HG03196 (cell line): ENCODE measurements around the gene SLC26A5.
"Not testable (repeated sequence)": the region's sequence is repeated elsewhere in the genome, so short reads cannot be mapped to it uniquely, and the experiment has no call there.

Experiments used
- ATAC-seq: cut with Tn5 transposase; IDR thresholded peaks from one replicate; pipeline ENCODE4 v1.9.1; 2021; ENCODE audit not compliant: unreplicated experiment

SLC26A5 gene, protein sequence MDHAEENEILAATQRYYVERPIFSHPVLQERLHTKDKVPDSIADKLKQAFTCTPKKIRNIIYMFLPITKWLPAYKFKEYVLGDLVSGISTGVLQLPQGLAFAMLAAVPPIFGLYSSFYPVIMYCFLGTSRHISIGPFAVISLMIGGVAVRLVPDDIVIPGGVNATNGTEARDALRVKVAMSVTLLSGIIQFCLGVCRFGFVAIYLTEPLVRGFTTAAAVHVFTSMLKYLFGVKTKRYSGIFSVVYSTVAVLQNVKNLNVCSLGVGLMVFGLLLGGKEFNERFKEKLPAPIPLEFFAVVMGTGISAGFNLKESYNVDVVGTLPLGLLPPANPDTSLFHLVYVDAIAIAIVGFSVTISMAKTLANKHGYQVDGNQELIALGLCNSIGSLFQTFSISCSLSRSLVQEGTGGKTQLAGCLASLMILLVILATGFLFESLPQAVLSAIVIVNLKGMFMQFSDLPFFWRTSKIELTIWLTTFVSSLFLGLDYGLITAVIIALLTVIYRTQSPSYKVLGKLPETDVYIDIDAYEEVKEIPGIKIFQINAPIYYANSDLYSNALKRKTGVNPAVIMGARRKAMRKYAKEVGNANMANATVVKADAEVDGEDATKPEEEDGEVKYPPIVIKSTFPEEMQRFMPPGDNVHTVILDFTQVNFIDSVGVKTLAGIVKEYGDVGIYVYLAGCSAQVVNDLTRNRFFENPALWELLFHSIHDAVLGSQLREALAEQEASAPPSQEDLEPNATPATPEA

DNA sequence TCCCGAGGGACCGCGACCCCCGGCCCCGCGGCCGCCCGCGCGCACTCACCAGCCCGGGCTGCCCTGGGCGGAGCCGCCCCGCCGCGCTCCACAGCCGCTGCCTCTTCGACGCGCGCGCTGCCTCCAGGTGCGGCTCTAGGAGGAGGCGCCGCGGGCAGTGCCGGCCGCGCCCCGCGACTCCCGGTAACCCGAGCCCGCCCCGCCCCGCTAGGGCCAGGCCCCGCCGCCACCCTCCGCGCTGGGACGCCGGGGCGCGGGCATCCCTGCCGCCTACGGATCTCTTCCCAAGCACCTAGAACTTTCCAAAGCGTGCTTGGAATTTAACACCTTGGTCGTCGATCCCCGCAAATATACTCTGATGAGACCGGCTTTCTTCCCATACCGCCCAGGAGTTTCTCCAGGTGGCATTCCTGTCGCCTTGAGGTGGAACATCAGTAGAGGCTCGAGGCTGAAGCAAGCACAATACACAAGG lies at the start of gene SLC26A5:
Gene SLC26A5 (minus strand): TSS at position 159 of the 472 bp plus-strand sequence. CDS start 24,693 bp downstream, outside the sequence.
- no peak for ATAC-seq

DNA sequence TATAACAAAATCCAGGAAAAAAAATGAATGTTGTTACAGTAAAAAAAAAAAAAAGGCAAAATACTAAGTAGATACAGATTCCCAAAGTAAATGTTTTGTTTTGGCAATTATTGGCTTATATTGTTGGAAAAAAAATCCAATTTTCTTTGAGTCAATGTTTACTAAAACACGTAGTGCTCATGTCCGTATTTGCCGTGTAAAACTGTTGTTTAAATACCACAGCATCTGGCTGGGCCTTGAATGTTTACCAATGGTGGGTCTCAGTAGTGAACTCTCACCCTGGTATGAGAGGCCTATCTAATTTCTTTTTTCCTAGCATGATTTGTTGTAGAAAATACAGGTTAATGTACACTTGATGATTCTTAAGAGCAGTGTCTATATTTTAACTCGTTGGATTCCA lies 41.4 kb upstream of the SLC26A5 start:
- ATAC-seq, result no peak

DNA sequence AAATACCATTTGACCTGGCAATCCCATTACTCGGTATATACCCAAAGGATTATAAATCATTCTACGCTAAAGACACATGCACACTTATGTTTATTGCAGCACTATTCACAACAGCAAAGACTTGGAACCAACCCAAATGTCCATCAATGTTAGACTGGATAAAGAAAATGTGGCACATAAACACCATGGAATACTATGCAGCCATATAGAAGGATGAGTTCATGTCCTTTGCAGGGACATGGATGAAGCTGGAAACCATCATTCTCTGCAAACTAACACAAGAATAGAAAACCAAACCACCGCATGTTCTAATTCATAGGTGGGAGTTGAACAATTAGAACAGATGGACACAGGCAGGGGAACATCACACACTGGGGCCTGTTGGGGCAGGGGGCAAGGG lies 40.9 kb upstream of the SLC26A5 start:
- not testable (repeated sequence) for ATAC-seq

DNA sequence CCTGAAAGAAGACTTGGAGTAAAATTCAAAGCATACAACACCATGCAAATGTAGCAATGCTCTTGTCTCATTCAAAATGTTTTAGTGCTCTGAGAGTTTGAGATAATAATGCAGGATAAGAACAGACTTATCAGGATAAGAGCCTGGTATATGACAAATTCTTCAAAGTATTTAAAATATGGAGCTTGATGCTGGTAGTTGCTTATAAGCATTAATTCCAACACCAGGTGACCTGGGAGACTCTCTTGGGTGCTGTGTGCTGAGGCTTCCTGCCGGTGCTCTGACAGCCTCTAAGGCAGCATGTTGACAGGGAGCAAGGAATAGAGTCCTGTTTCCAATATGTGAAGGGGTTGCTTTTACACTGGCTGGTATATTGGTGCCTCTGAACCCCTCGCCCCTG lies 34.8 kb upstream of the SLC26A5 start:
- no peak for ATAC-seq

DNA sequence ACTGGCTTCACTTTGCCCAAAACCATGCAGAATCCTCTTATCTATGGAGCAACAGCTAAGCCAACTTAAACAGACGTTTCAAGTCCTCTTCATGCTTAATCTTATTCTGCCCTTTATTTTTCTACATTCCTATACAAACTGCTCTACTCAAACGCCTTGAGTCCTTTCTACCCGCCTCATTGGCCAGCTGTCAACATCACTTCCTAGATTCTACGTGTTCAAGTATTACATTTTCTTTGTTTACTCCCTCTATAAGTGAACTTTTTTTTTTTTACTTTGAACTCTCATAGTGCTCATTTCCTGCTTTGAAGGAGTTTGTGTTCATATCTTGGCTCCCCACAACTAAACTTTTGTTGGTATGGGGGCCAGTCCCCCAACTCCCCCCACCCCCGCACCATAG lies 28.9 kb upstream of the SLC26A5 start:
- no peak for ATAC-seq

DNA sequence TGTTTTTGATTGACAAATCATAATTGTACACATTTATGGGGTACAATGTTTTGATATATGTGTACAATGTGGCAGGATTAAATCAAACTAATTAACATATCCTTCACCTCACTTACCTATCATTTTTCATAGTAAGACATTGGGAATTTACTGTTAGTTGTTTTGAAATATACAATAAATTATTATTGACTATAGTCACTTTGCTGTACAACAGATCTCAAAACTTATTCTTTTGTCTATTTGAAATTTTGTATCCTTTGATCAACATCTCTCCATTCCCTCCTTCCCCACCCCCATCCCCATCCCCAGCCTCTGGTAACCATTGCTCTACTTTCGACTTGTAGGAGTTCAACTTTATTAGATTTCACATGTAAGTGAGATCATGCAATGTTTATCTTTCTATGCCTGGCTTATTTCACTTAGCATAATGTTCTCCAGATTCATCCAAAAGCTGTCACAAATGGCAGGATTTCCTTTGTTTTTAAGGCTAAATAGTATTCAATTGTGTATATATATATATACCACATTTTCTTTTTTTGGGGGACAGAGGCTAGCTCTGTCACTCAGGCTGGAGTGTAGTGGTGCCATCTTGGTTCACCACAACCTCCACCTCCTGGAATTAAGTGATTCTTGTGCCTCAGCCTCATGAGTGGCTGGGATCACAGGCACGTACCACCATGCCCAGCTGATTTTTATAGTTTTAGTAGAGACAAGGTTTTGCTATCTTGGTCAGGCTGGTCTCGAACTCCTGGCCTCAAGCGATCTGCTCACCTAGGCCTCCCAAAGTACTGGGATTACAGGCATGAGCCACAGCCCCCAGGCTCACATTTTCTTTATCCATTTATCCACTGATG lies 23.3 kb upstream of the SLC26A5 start:
- no peak for ATAC-seq

DNA sequence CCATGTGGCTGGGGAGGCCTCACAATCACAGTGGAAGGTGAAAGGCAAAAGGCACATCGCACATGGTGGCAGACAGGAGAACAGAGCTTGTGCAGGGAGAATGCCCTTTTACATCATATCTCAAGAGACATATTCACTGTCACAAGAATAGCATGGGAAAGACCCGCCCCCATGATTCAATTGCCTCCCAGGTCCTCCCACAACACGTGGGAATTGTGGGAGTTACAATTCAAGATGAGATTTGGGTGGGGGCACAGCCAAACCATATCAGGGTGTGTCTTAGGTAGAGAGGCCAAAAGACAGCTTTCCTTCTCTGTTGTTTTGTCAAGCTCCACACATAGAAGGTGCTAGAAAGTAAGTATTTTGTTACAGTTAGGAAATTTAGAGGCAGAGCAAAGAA lies 20.8 kb upstream of the SLC26A5 start:
- no peak for ATAC-seq

DNA sequence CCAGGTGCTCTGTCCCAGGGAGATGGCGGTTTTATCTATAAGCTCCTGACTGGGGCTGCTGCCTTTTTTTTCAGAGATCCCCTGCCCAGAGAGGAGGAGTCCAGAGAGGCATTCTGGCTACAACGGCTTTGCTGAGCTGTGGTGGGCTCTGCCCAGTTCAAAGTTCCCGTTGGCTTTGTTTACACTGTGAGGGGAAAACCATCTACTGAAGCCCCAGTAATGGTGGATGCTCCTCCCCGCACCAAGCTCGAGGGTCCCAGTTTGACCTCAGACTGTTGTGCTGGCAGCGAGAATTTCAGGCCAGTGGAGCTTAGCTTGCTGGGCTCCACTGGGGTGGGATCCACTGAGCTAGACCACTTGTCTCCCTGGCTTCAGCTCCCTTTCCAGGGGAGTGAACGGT lies 16.4 kb upstream of the SLC26A5 start:
- no peak for ATAC-seq

DNA sequence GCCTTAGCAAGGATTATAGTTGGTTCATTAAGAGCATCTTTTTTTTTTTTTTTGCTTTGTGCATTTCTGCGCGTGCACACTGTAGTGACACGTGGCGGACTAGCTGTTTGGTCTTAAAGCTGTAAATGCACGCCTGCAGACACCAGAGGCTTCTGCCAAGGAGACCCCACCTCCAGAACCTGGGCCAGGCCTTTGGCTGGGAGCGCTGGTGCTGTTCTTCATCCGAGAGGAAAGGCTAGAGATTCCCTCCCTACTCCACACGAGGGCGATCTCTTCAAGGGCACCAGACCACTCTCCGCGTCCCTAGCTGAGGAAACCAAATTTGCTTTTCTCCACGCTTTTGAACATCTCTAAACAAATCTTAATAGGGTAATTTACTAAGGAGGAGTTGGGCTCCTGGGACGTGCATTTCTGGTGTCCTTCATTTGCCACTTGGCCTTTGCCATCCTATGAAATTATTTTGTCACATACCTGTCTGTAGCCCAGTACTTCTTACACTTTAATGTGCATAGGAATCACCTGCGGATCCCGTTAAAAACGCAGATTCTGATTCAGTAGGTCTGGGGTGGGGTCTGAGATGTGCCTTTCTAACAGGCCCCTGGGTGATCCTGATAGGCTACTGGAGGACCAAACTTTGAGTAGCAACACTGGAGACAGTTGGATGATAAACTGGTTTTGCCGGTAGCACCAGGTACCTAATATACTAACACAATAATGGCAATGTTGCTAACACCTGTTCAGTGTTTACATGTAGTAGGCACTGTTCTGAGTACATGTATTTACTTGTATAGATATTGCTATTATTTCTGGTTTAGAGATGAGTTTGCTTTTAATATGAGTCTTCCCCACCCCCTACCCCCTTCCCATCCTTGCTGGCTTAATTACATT lies 1.3 kb upstream of the SLC26A5 start:
- ATAC-seq, result no peak

DNA sequence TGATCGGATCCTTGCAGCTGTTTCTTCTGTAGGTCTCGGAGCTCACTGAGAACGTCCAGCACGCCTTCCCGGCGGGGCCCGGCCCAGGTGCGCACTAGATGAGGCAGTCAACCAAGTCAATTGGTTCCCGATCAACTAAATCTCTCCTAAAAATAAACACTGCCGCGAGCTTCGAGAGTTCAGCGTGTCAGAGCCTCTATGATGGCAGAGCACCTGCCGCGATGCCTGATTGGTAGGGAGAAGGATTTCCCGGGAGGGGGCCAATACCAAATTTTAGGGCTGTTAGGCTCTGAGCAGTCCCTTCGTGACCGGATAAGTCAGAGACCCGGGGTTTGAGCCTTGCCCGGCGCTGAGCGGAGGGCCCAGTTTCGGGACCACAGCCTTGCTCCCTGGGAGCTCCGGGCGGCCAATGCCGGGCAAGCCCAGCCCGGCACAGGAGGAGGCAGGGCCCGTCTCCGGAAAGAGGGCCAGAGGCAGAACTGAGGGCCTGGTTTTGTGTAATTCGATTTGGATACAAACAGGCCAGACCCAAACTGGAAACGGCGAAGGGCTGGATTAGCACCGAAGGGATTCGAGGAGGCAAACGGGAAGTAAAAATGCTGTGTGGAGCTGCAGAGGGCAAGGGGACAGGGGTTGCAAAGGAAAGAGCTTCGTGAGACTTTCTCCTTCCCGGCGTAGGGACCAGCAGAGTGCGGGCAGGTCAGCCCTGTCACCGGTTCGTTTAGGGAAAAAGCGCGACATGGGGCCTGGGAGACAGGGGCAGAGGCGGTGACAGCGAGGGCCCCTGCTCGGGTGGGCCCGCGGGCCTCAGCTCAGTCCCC lies 569 bp downstream of the SLC26A5 start:
- no peak for ATAC-seq

DNA sequence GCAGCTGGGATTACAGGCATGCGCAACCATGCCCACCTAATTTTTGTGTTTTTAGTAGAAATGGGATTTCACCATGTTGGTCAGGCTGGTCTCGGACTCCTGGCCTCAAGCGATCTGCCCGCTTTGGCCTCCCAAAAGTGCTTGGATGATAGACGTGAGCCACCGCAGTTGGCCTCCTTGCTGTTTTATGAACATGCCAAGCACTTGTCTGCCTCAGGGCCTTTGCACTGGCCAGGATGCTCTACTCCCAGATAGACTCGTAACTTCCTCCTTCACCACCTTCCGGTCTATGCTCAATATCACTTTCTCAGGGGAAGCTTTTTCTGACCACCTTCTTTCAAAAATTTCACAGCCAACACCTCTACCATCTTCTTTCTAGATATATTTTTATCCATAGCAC lies 6.3 kb downstream of the SLC26A5 start:
- ATAC-seq, result no peak

DNA sequence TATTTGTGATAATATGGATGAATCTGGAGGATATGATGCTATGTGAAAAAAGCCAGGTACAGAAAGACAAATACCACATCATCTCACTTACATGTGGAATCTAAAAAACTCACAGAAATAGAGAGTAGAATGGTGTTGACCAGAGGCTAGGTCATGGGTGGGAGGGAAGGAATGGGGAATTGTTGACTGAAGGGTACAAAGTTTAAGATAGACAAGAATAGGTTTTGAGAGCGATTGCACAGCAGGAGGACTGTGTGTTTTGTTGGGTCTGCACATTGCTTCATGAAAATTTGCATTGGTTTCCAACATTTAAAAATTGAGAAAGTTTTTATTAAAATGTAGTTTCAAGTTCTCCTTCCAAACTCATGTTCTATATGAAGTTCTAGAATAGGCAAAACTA lies 8.4 kb downstream of the SLC26A5 start:
- ATAC-seq, result no peak

DNA sequence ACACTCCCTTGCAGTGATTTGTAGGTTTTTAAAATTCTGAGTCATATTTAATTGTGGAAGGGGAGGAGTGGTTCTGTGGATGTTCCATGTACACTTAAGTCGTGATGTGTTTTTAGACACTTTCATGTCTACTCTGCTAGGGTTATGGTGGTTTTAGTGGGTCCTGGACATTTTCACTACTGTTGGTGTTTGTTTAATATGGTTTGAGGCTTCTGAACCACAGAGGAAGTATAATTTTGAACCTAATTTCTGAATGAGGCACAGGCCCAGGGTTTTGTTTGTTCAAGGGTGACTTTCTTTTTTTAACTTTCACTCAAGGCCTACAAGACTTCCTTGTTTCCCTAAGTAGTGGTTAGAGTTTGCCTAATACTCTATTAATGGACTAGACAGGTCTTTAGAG lies 13.3 kb downstream of the SLC26A5 start:
- no peak for ATAC-seq

DNA sequence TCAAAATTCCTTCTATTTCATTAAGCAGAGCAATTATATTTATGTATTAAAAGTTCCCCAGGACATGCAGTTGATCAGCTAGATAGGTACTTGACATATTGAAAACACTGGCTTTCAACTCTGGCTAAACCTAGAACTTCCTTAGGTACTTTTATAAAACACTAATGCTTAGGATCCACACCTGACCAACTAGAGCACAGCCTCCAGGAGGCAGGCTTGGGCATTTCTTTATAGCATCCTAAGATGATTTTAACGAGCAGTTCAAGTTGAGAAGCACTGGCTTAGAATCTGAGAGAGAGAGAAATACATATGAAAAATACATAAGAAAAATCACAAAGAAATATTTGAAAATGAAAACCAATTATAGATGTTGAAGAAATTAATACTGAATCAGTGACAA lies 20.8 kb downstream of the SLC26A5 start:
- no peak for ATAC-seq

DNA sequence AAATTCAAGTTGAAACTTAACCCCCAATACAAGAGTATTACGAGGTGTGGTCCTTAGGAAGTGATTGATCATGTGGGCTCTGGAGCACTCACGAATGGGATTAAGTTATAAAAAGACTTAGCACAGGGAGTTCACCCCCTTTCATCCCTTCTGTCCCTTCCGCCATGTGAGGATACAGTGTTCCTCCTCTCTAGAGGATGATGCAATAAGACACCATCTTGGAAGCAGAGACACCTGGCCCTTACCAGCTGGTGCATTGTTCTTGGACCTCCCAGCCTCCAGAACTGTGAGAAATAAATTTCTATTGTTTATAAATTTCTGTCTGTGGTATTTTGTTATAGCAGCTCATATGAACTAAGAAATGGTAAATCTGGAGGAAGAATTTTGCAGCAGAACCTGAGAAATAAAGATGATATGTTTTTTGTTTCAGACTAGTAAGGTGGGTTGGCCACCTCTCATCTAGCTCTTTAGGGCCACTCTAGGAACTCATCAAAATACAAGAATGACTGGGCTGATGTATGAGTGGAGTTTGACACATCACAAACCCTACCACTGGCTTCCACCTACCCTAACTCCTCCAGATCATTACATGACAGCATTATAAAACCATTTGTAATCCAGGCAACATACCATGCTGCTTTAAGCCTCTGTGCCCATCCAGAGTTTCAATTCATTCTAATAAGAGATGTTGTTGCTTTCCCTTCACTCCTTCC lies 22.4 kb downstream of the SLC26A5 start:
- ATAC-seq, result no peak

DNA sequence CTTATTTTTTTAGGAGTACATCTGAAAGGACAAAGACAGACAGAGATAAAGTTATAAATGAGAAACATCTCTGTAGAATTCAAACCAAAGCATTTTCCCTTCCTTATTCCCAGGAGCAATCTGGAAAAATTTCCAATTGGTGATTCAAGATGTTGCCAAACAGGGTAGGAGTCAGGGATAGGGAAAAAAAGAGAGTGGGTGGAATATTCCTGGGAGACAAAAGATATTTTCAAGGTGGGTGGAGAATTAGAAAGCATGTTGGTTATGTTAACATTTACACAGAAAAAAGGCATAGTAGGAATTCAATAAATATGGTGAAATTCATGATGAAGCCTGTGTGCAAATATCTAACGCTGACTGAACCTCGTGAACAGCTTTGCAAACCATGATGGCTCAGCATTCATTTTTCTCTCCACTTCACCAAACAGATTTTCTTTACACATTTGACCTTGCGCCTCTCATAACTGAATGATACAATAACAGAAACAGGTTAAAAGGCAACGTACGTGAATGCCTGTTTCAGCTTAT lies 25.1 kb downstream of the SLC26A5 start:
- ATAC-seq, result no peak

DNA sequence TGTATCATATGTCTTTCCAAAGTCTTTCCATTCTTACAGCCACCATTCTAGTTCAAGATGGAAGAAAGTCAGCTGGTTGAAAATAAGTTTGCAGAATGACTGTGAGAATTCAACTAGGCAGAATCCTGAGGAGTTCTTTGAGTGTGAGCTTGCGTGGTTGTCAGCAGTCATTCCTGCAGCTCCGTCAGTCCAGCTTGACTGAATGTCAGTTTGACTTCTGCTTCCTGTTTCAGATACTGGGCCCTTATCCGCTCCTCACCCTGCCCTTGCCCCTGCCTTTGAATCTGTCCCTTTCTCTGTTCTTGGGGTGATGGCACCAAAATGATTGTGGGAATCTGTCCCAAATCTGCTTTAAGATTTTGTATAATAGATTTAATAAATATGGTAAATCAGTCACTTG lies 27.8 kb downstream of the SLC26A5 start:
- ATAC-seq, result no peak

DNA sequence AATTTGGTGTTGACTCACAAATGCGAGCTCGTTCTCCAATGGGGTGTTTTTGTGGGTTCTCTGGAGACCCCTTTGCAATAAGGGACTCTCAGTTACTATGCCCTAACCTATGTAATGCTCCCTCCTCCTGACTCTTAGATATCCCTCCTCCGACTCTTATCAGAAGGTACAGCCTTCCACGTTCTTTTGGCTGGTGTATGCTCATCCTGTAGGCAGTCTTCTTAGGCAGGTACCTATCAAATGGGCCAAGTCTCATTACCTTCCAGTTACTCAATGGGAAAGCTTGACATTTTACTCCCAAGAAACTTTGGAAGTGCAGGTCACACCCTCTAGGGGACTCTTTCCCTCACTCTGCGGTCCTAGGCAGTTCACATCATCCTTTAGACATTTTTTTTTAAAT lies 32.6 kb downstream of the SLC26A5 start:
- no peak for ATAC-seq

DNA sequence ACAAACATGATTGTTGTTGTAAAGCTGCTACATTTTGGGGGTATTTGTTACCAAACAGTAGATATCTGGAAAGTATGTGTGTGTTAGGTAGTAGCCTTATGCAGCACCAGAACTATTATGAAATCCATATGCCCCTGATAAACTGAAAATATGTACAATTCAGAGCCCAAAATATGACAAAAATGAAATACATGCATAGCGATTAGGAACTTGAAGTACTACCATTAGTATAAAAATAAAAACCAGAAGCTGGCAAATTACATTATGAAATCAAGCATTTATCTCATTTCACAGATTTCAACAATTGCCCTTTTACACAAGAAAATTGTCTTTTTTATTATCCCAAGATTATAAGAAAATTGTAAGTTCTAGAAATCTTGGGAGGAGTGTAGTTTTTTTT lies 33.9 kb downstream of the SLC26A5 start:
- ATAC-seq, result no peak
